Psoas muscle (tissue), 8 donors: ENCODE measurements around the gene VMAC. TPM values are rescaled to one million over a fixed set of nuclear protein-coding genes. Genes with fewer than 3 reads are reported as not detected.

ENCODE experiments used
- ATAC-seq, 4 donors: fragments of 200-7000 bp; cut with Tn5 transposase; one replicate each; pipeline ENCODE4 v1.9.1; 2020; ENCODE audit warnings: moderate library complexity in 3 of 4, mild to moderate bottlenecking in 2 of 4
- DNase-seq, 2 donors: peaks; one replicate each; pipeline ENCODE4 v3.0.0-alpha.2; 2020
- H3K27ac ChIP-seq: fragments of 200-600 bp; one replicate; pipeline ENCODE4 v1.8.0; 2022
- H3K27me3 ChIP-seq, 3 donors: fragments of 200-600 bp in 1 of 3; one replicate each; pipeline versions ENCODE4 v1.6.1 to v1.8.0; 2013 to 2022; ENCODE audit warnings: low read length in 2 of 3, mild to moderate bottlenecking in 2 of 3, moderate library complexity in 1 of 3; ENCODE audit not compliant: insufficient read depth in 3 of 3
- H3K36me3 ChIP-seq, 2 donors: fragments of 200-600 bp in 1 of 2; one replicate each; pipeline versions ENCODE4 v1.6.1 to v1.8.0; 2013 to 2022; ENCODE audit warnings: low read depth in 1 of 2, mild to moderate bottlenecking in 1 of 2, moderate library complexity in 1 of 2; ENCODE audit not compliant: insufficient read depth in 1 of 2
- H3K4me1 ChIP-seq: fragments of 200-600 bp; one replicate; pipeline ENCODE4 v1.8.0; 2022
- H3K4me3 ChIP-seq: fragments of 200-600 bp; one replicate; pipeline ENCODE4 v1.8.0; 2022; ENCODE audit warnings: mild to moderate bottlenecking
- H3K9me3 ChIP-seq: fragments of 200-600 bp; one replicate; pipeline ENCODE4 v1.8.0; 2022
- WGBS, 3 donors: extraction: QIAGEN DNeasy Blood & Tissue Kit; methylation state at CpG; one replicate each; pipeline versions ENCODE4 v1.1.6 to v1.1.7; 2013; 5-methylcytosine and 5-hydroxymethylcytosine counted together
- intact Hi-C, 2 donors: fragments of 100-400 bp; cut with DNase I; formaldehyde crosslinking; loops; one replicate each; pipeline versions ENCODE4 v1.11.0 to v1.14.2; 2022
- polyA plus RNA-seq, 3 donors: library from polyadenylated mRNA; stranded (reverse); fragments of 200-250 nt; gene quantifications; one replicate each; pipeline ENCODE4 v1.2.3, GENCODE V29; 2013
- total RNA-seq, 4 donors: library from RNA; stranded (reverse); fragmentation: NEBNext Ultra II Directional in 2 of 4; extraction: Animal tissue kit (Norgen Biotek cat#: 25700) in 2 of 4; gene quantifications; one replicate each; pipeline versions ENCODE4 v1.2.1 to v1.2.4, GENCODE V29; 2021 to 2023
- TF ChIP-seq, protein P1 (sequence below): fragments of 200-600 bp; IDR thresholded peaks from one replicate; pipeline ENCODE4 v1.8.0; 2022; ENCODE audit warnings: antibody characterized with exemption
- donor health status: healthy with polysubstance abuse.
- donor health status: DM: no; HTN: no; CAD: no; lungs with moderate emphysema.
- donor health status: Bipolar disorder and iron deficiency.
- donor health status: healthy.
- donor health status: DM: yes; HTN: yes; CAD: no.
- donor health status: DM: no; HTN: no; CAD: no.
- donor health status: DM: no; HTN: no; CAD: no.
- donor health status: DM: yes; HTN: yes; CAD: no.

VMAC gene
- total and polyA plus RNA-seq, 7 donors: 0.73 to 3.0 (median 0.89) TPM

DNA sequence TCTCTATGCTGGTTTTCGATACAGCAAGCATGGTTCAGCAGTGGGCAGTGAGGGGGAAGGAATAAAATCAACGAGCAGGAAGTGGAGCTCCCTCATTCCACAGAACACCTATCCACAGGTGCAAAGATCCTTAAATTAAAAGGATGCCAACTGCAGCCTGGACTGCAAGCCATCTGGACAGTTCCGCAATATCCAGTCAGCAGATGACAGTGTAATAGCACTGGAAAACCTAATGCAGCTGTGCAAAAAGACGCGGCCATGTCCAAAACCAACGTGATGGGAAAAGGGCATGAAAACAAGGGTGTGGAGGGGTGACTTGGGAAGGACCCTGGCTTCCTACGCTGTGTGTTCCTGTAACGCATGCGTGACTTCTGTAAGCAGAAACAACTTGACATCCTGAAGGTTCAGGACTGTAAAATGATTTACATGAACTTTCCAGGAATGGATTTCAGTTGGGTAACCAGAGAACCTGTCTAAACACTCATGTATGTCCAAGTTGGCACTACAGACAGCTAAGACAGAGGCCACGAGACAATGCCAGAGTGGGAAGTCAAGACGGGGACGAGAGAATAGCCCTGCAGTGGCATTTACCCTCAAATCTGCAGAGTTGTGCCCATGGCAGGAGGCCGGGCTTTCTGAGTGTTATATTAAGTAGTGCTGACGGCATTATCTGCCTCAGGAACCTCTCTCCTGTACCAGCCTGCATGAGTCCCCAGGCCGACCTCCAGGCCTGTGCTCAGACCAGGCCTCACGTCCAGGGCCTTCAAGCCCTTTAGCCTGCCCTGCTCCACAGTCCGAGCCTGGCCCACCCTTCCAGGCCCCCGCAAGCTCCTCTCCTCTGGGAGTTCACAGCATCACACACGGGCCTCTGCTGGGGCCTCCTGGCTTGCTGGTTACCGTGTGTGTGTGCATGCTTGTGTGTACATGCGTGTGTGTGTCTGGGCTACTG lies 35.9 kb downstream of the VMAC start:
- ATAC-seq: peak; percentile 46 to 75 (median 65)
- Histone ChIP-seq H3K4me3 (no peak overlapping the region), H3K27ac (peak overlapping the region; percentile 3), H3K9me3 (no peaks in the 10 kb centered on the region), H3K36me3 (peaks cover 0 to 35% of the 10 kb centered on the region in 2 donors), H3K4me1 (peaks cover 13% of the 10 kb centered on the region), H3K27me3 (no peaks in the 10 kb centered on the region)
- DNase-seq: no peak
- intact Hi-C loops: no loop called here
- TF ChIP-seq, protein P1, sequence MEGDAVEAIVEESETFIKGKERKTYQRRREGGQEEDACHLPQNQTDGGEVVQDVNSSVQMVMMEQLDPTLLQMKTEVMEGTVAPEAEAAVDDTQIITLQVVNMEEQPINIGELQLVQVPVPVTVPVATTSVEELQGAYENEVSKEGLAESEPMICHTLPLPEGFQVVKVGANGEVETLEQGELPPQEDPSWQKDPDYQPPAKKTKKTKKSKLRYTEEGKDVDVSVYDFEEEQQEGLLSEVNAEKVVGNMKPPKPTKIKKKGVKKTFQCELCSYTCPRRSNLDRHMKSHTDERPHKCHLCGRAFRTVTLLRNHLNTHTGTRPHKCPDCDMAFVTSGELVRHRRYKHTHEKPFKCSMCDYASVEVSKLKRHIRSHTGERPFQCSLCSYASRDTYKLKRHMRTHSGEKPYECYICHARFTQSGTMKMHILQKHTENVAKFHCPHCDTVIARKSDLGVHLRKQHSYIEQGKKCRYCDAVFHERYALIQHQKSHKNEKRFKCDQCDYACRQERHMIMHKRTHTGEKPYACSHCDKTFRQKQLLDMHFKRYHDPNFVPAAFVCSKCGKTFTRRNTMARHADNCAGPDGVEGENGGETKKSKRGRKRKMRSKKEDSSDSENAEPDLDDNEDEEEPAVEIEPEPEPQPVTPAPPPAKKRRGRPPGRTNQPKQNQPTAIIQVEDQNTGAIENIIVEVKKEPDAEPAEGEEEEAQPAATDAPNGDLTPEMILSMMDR: no peak
- WGBS, 3 donors: 49 to 62% (median 53%) methylated on average over 21 of the region's 21 CpGs

- TF ChIP-seq, protein P1: no peak
- Histone ChIP-seq H3K4me3 (no peak overlapping the region), H3K36me3 (peaks cover 0 to 26% of the 10 kb centered on the region in 2 donors), H3K27ac (no peak overlapping the region), H3K9me3 (no peaks in the 10 kb centered on the region), H3K4me1 (peaks cover 9% of the 10 kb centered on the region), H3K27me3 (no peaks in the 10 kb centered on the region)
- WGBS, 3 donors: 82 to 89% (median 83%) methylated on average over 11 of the region's 11 CpGs
- intact Hi-C loops: no loop called here
- no peak for DNase-seq
- ATAC-seq: no peak
Measured at GRCh38 chr19:5941673-5942072, 37.0 kb downstream of the VMAC start.

DNA sequence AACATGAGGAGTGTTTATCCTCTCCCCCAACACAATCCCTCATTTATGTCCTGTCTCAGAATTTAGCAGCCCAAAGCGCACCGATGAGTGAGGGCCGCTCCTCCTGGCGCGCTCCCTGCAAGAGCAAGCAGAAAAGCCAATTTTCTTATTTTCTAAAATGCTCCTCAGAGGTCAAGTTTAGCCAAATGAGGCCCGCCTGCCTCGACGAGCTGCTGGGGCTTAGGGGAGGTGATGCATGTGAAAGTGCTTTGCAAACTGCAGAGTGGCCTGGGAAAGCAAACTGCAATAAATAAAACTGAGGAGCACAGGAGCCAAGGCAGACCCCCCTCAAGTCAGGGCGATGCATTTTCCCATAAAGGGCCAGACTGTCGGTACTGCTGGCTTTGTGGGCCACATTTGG lies 38.4 kb downstream of the VMAC start:
- peaks cover 0 to 17% of the 10 kb centered on the region in 2 donors for H3K36me3 ChIP-seq
- TF ChIP-seq, protein P1: no peak
- 78 to 84% (median 83%) methylated on average over 10 of the region's 10 CpGs for WGBS, 3 donors
- no peaks in the 10 kb centered on the region for H3K9me3 ChIP-seq
- intact Hi-C loops: no loop called here
- H3K27me3 ChIP-seq: no peaks in the 10 kb centered on the region
- H3K4me3 ChIP-seq: no peak overlapping the region
- H3K27ac ChIP-seq: no peak overlapping the region
- DNase-seq (no peak), ATAC-seq (no peak)
- peaks cover 9% of the 10 kb centered on the region for H3K4me1 ChIP-seq

DNA sequence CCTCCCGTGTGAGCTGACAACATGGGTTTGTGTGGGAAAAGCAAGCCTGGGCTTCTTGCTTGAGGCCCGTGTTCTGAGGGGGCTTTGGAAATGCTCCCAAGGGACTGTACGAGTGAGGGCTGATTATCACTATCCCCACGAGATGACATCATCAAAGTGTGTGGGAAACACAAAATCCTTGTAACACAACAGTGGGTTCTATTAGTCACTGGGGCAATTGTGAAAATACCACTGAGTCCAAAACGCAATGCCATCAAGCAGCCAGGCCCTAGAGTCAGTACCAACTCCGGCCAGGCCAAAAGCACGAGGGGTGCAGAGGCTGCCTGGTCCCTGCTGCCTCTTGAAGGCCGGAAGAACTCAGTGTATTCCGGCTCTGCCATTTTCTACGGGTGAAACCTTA lies 39.0 kb downstream of the VMAC start:
- DNase-seq: no peak
- no peaks in the 10 kb centered on the region for H3K9me3 ChIP-seq
- peaks cover 0 to 17% of the 10 kb centered on the region in 2 donors for H3K36me3 ChIP-seq
- H3K4me1 ChIP-seq: peaks cover 9% of the 10 kb centered on the region
- H3K27ac ChIP-seq: no peak overlapping the region
- 73 to 79% (median 73%) methylated on average over 10 of the region's 10 CpGs for WGBS, 3 donors
- intact Hi-C loops: no loop called here
- no peak overlapping the region for H3K4me3 ChIP-seq
- ATAC-seq: no peak
- no peaks in the 10 kb centered on the region for H3K27me3 ChIP-seq
- TF ChIP-seq, protein P1: no peak
